GM23338 (cell line): ENCODE results near the gene ENTPD8. TPM values are rescaled to one million over a fixed set of nuclear protein-coding genes. Genes with fewer than 3 reads are reported as not detected.

ENCODE experiments used
- ATAC-seq: fragments of 200-7000 bp; cut with Tn5 transposase; 3 replicates; pipeline ENCODE4 v1.9.1; 2020
- DNase-seq: peaks from one replicate; pipeline ENCODE4 v3.0.0-alpha.2; 2015; ENCODE audit warnings: low spot score
- H2AFZ ChIP-seq: fragments of 200-600 bp; sonication (generic); 2 replicates; pipeline ENCODE4 v1.8.0; 2016; ENCODE audit warnings: antibody characterized with exemption, mild to moderate bottlenecking, moderate library complexity
- H3F3A ChIP-seq: fragments of 200-600 bp; sonication (generic); replicated peaks from 2 replicates; pipeline ENCODE4 v1.8.0; 2017; ENCODE audit warnings: antibody characterized with exemption, mixed run types, low read depth
- H3K27ac ChIP-seq: fragments of 200-600 bp; sonication (generic); 2 replicates; pipeline ENCODE4 v1.6.1; 2016; ENCODE audit warnings: low read depth
- H3K27me3 ChIP-seq: fragments of 200-600 bp; sonication (generic); 2 replicates; pipeline ENCODE4 v1.8.0; 2016; ENCODE audit warnings: mild to moderate bottlenecking, mixed run types, moderate library complexity; ENCODE audit not compliant: insufficient read depth
- H3K36me3 ChIP-seq: fragments of 200-600 bp; sonication (generic); 2 replicates; pipeline ENCODE4 v1.8.0; 2016; ENCODE audit warnings: mild to moderate bottlenecking; ENCODE audit not compliant: insufficient read depth
- H3K4me1 ChIP-seq: fragments of 200-600 bp; sonication (generic); 2 replicates; pipeline ENCODE4 v1.8.0; 2016; ENCODE audit warnings: mild to moderate bottlenecking, moderate library complexity; ENCODE audit not compliant: insufficient read depth
- H3K4me2 ChIP-seq: fragments of 200-600 bp; sonication (generic); 2 replicates; pipeline ENCODE4 v1.7.1; 2017; ENCODE audit warnings: mixed run types
- H3K4me3 ChIP-seq: fragments of 200-600 bp; sonication (generic); 2 replicates; pipeline ENCODE4 v1.6.1; 2016; ENCODE audit warnings: mixed run types
- H3K79me2 ChIP-seq: fragments of 200-600 bp; sonication (generic); replicated peaks from 2 replicates; pipeline ENCODE4 v1.8.0; 2017; ENCODE audit warnings: mild to moderate bottlenecking; ENCODE audit not compliant: insufficient read depth
- H3K9me2 ChIP-seq: fragments of 200-600 bp; sonication (generic); 2 replicates; pipeline ENCODE4 v1.8.0; 2017; ENCODE audit not compliant: insufficient read depth
- H4K20me1 ChIP-seq: fragments of 200-600 bp; sonication (generic); replicated peaks from 2 replicates; pipeline ENCODE4 v1.8.0; 2017; ENCODE audit warnings: mild to moderate bottlenecking; ENCODE audit not compliant: insufficient read depth
- H3K27ac Mint-ChIP-seq: 2 replicates; pipeline ENCODE4 v1.8.0; 2020; ENCODE audit warnings: inconsistent platforms, mild to moderate bottlenecking, moderate library complexity, mixed read lengths
- H3K27me3 Mint-ChIP-seq: 3 replicates; pipeline ENCODE4 v1.8.0; 2022; ENCODE audit warnings: low read depth, mild to moderate bottlenecking, moderate library complexity, mixed read lengths, inconsistent platforms; ENCODE audit not compliant: insufficient read depth, poor library complexity
- H3K36me3 Mint-ChIP-seq: 3 replicates; pipeline ENCODE4 v1.8.0; 2021; ENCODE audit warnings: low read depth, mild to moderate bottlenecking, inconsistent platforms, moderate library complexity, mixed read lengths
- H3K4me1 Mint-ChIP-seq: 3 replicates; pipeline ENCODE4 v1.8.0; 2020; ENCODE audit warnings: mild to moderate bottlenecking, inconsistent platforms, mixed read lengths
- H3K4me3 Mint-ChIP-seq: 3 replicates; pipeline ENCODE4 v1.8.0; 2021; ENCODE audit warnings: moderate library complexity, mild to moderate bottlenecking, inconsistent platforms, mixed read lengths
- H3K9me3 Mint-ChIP-seq: 3 replicates; pipeline ENCODE4 v1.8.0; 2020; ENCODE audit warnings: moderate library complexity, mild to moderate bottlenecking, inconsistent platforms, mixed read lengths
- CREB1 ChIP-seq: fragments of 250-450 bp; sonication (Bioruptor Pico); IDR thresholded peaks from 2 replicates; pipeline ENCODE4 v1.5.0; 2020; ENCODE audit warnings: low read depth, mild to moderate bottlenecking, moderate library complexity
- EZH2 ChIP-seq: fragments of 200-600 bp; sonication (generic); IDR thresholded peaks from one replicate; pipeline ENCODE4 v1.8.0; 2017; ENCODE audit warnings: antibody characterized with exemption, mild to moderate bottlenecking, low read depth; ENCODE audit not compliant: unreplicated experiment
- EZH2phosphoT487 ChIP-seq: fragments of 200-600 bp; sonication (generic); IDR thresholded peaks from one replicate; pipeline ENCODE4 v1.8.1; 2018; ENCODE audit warnings: antibody characterized with exemption; ENCODE audit not compliant: unreplicated experiment
- NANOG ChIP-seq: IDR thresholded peaks from 2 replicates; pipeline ENCODE4 v1.6.1; 2016; ENCODE audit warnings: antibody characterized with exemption, borderline replicate concordance
- POLR2AphosphoS5 ChIP-seq: IDR thresholded peaks from 2 replicates; pipeline ENCODE4 v1.6.1; 2016; ENCODE audit warnings: antibody characterized with exemption, low read depth
- ZNF114 ChIP-seq: fragments of 250-450 bp; sonication (Bioruptor Pico); IDR thresholded peaks from 2 replicates; pipeline ENCODE4 v1.5.0; 2020; ENCODE audit warnings: mild to moderate bottlenecking, moderate library complexity
- ZNF331 ChIP-seq: fragments of 250-450 bp; sonication (Bioruptor Pico); IDR thresholded peaks from 2 replicates; pipeline ENCODE4 v1.5.0; 2020; ENCODE audit warnings: low read depth, mild to moderate bottlenecking, moderate library complexity
- polyA plus RNA-seq: library from polyadenylated mRNA; unstranded; fragments of >200 nt; fragmentation: Nextera tagmentation; extraction: Ambion mirVana; gene quantifications from 2 replicates; pipeline ENCODE4 v1.2.1, GENCODE V29; 2016
- total RNA-seq: library from RNA; depleted of rRNA; stranded (reverse); fragments of >200 nt; shearing (Covaris generic); gene quantifications from 2 replicates; pipeline ENCODE4 v1.2.3, GENCODE V29; 2014
- TF ChIP-seq, protein P1 (sequence below): IDR thresholded peaks from 2 replicates; pipeline ENCODE4 v1.6.1; 2016; ENCODE audit warnings: antibody characterized with exemption
- TF ChIP-seq, protein P2 (sequence below), 2 experiments: fragments of 200-600 bp in 1 of 2; sonication (generic) in 1 of 2; conservative IDR thresholded peaks; 2 replicates each; pipeline versions ENCODE4 v1.5.1 to v1.6.1; 2016 to 2017; ENCODE audit warnings: antibody characterized with exemption in 2 of 2, low read depth in 2 of 2, mild to moderate bottlenecking in 2 of 2, moderate library complexity in 1 of 2

ENTPD8 gene
- total and polyA plus RNA-seq, 2 experiments from 2014 or later, result 0.42 to 0.89 TPM

DNA sequence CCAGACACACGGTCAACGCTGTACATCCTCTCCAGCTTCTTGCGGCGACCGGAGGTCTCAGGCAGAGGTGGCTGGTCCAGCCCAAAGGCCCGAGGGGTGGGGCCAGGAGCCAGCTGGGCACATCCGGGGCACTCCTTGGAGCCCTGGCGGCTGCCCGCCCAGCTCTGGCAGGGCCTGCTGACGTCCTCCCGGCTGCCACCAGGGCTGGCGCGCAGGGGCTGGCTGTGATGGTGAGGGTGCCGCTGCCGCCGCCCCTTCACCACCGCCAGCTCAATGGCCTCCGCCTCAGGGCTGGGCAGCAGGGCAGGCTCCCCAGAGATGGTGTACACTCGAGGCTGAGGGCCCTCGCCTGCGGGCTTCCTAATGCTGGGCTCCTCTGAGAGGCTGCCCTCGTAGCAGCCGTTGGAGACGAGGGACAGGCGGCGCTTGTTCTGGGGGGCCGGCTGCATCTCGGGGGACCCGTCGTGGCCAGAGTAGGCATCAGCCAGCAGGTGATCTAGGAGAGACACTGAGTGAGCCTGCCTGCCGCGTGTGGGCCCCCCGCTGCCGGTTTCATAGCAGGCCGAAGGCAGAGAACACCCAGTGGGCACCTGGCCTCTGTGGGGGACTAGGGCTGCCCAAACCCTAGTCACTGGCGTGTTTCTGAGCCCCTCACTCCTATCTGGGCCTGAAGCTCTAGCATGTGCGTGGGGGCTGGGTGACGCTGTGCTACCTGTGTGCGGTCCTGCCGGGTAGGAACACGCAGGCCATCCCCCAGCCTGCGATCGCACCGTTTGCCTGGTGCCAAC lies 16.4 kb upstream of the ENTPD8 start (continued):
- no peak for TF ChIP-seq ZNF331 (CRISPR knock-in tag)
- TF ChIP-seq NANOG, result no peak
- TF ChIP-seq, protein P1, sequence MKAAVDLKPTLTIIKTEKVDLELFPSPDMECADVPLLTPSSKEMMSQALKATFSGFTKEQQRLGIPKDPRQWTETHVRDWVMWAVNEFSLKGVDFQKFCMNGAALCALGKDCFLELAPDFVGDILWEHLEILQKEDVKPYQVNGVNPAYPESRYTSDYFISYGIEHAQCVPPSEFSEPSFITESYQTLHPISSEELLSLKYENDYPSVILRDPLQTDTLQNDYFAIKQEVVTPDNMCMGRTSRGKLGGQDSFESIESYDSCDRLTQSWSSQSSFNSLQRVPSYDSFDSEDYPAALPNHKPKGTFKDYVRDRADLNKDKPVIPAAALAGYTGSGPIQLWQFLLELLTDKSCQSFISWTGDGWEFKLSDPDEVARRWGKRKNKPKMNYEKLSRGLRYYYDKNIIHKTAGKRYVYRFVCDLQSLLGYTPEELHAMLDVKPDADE, result no peak
- TF ChIP-seq, protein P2, sequence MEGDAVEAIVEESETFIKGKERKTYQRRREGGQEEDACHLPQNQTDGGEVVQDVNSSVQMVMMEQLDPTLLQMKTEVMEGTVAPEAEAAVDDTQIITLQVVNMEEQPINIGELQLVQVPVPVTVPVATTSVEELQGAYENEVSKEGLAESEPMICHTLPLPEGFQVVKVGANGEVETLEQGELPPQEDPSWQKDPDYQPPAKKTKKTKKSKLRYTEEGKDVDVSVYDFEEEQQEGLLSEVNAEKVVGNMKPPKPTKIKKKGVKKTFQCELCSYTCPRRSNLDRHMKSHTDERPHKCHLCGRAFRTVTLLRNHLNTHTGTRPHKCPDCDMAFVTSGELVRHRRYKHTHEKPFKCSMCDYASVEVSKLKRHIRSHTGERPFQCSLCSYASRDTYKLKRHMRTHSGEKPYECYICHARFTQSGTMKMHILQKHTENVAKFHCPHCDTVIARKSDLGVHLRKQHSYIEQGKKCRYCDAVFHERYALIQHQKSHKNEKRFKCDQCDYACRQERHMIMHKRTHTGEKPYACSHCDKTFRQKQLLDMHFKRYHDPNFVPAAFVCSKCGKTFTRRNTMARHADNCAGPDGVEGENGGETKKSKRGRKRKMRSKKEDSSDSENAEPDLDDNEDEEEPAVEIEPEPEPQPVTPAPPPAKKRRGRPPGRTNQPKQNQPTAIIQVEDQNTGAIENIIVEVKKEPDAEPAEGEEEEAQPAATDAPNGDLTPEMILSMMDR (conservative IDR thresholded peaks at IDR 0.05; ENCODE audit: low read depth in 2 of 2), result no peak
- TF ChIP-seq EZH2phosphoT487, result no peak
- TF ChIP-seq CREB1 (CRISPR knock-in tag), result no peak
- no peak for TF ChIP-seq POLR2AphosphoS5

DNA sequence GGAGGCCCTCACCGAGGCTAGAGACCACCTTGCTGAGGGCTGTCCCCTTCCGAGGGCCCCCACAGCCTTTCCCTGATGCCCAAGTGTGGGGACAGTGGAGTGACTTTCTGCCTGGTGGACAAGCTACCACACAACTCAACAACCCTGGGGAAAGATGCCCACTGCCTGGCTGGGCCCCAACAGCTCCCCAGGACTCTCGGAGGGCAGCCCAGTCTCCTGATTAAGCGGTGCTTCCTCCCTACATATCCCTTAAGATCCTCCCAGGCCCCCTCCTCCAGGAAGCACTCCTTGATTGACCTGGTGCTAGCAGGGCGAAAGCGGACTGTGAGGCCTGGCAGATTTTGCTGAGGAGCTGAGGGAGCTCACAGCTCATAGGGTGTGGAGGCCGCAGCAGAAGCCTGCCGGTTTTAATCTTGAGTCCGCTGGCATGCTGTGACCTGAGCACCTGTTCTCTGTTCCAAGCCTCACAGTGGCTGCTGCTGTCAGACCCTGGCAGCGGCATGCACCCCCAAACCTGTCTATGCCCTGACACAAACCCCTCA lies 15.8 kb upstream of the ENTPD8 start:
- H4K20me1 ChIP-seq, result no peaks in the 10 kb centered on the region; the same call in 1 of the 2 replicates
- no peak for TF ChIP-seq ZNF114 (CRISPR knock-in tag)
- no peak for TF ChIP-seq NANOG
- no peak for TF ChIP-seq EZH2phosphoT487
- no peak for TF ChIP-seq EZH2
- TF ChIP-seq ZNF331 (CRISPR knock-in tag), result no peak

More for the DNA sequence above, 15.8 kb upstream of the ENTPD8 start:
- DNase-seq, result no peak
- H3K4me3 ChIP-seq, result no peak overlapping the region
- H3K4me2 ChIP-seq, result no peak overlapping the region
- Mint-ChIP-seq H3K27ac (no peak overlapping the region), H3K4me3 (no peak overlapping the region; the same call in 2 of the 3 replicates), H3K27me3 (peaks cover 9% of the 10 kb centered on the region), H3K9me3 (no peaks in the 10 kb centered on the region), H3K36me3 (peaks cover 3% of the 10 kb centered on the region; the same call in 1 of the 3 replicates), H3K4me1 (peaks cover 8% of the 10 kb centered on the region; the same call in 2 of the 3 replicates)
- H3F3A ChIP-seq, result 0 out of 2 replicates have a peak, but pooled peaks cover 3% of the 10 kb centered on the region
- no peaks in the 10 kb centered on the region for H3K27me3 ChIP-seq
- ATAC-seq, result no peak
- no peak overlapping the region for H2AFZ ChIP-seq
- no peak overlapping the region for H3K27ac ChIP-seq
- peaks cover 6% of the 10 kb centered on the region; the same call in 1 of the 2 replicates for H3K36me3 ChIP-seq
- peaks cover 6% of the 10 kb centered on the region; the same call in 1 of the 2 replicates for H3K4me1 ChIP-seq
- no peaks in the 10 kb centered on the region for H3K9me2 ChIP-seq
- no peaks in the 10 kb centered on the region for H3K79me2 ChIP-seq
